ENCODE measurements around the gene NID2.

Gene NID2

GRCh38 chr14:51969852-51970540, 98.9 kb downstream of the NID2 start:
- TF ChIP-seq MAX (IDR thresholded peaks at IDR 0.05) (no peak), ZBTB7A (IDR thresholded peaks at IDR 0.05; ENCODE audit: low read depth) (no peak), RAD21 (IDR thresholded peaks at IDR 0.05; ENCODE audit: low read depth) (no peak), TEAD4 (IDR thresholded peaks at IDR 0.05) (no peak), TAF1 (IDR thresholded peaks at IDR 0.05; ENCODE audit: low read depth) (no peak), FOXM1 (IDR thresholded peaks at IDR 0.05; ENCODE audit: borderline replicate concordance, low read depth) (no peak), CREB1 (IDR thresholded peaks at IDR 0.05; ENCODE audit: low read depth) (no peak), EP300 (IDR thresholded peaks at IDR 0.05; ENCODE audit: borderline replicate concordance) (no peak), CEBPB (IDR thresholded peaks at IDR 0.05) (no peak), TCF12 (IDR thresholded peaks at IDR 0.05; ENCODE audit: low read depth) (no peak), REST (IDR thresholded peaks at IDR 0.05; ENCODE audit: low read depth) (no peak), USF1 (IDR thresholded peaks at IDR 0.05) (no peak), NFIC (IDR thresholded peaks at IDR 0.05) (no peak), EGR1 (IDR thresholded peaks at IDR 0.05) (no peak), YY1 (IDR thresholded peaks at IDR 0.05; ENCODE audit: low read depth) (no peak)

GRCh38 chr14:51967521-51967920, 101.3 kb downstream of the NID2 start:
- TF ChIP-seq TEAD4 (IDR thresholded peaks at IDR 0.05) (no peak), TCF12 (IDR thresholded peaks at IDR 0.05; ENCODE audit: low read depth) (no peak), TAF1 (IDR thresholded peaks at IDR 0.05; ENCODE audit: low read depth) (no peak), NFIC (IDR thresholded peaks at IDR 0.05) (no peak), YY1 (IDR thresholded peaks at IDR 0.05; ENCODE audit: low read depth) (no peak)

GRCh38 chr14:51963286-51963685, 105.6 kb downstream of the NID2 start:
- TF ChIP-seq ZBTB7A (IDR thresholded peaks at IDR 0.05; ENCODE audit: low read depth): no peak

- TF ChIP-seq FOXM1 (IDR thresholded peaks at IDR 0.05; ENCODE audit: borderline replicate concordance, low read depth) (no peak), EGR1 (IDR thresholded peaks at IDR 0.05) (no peak), MAX (IDR thresholded peaks at IDR 0.05) (no peak), TCF12 (IDR thresholded peaks at IDR 0.05; ENCODE audit: low read depth) (no peak), TEAD4 (IDR thresholded peaks at IDR 0.05) (no peak), REST (IDR thresholded peaks at IDR 0.05; ENCODE audit: low read depth) (no peak), NFIC (IDR thresholded peaks at IDR 0.05) (no peak), RAD21 (IDR thresholded peaks at IDR 0.05; ENCODE audit: low read depth) (no peak), CREB1 (IDR thresholded peaks at IDR 0.05; ENCODE audit: low read depth) (no peak), YY1 (IDR thresholded peaks at IDR 0.05; ENCODE audit: low read depth) (no peak), TAF1 (IDR thresholded peaks at IDR 0.05; ENCODE audit: low read depth) (no peak), EP300 (IDR thresholded peaks at IDR 0.05; ENCODE audit: borderline replicate concordance) (no peak), ZBTB7A (IDR thresholded peaks at IDR 0.05; ENCODE audit: low read depth) (no peak), CEBPB (IDR thresholded peaks at IDR 0.05) (no peak), USF1 (IDR thresholded peaks at IDR 0.05) (no peak)
Observed at GRCh38 chr14:51962711-51963110, 106.1 kb downstream of the NID2 start.

DNA sequence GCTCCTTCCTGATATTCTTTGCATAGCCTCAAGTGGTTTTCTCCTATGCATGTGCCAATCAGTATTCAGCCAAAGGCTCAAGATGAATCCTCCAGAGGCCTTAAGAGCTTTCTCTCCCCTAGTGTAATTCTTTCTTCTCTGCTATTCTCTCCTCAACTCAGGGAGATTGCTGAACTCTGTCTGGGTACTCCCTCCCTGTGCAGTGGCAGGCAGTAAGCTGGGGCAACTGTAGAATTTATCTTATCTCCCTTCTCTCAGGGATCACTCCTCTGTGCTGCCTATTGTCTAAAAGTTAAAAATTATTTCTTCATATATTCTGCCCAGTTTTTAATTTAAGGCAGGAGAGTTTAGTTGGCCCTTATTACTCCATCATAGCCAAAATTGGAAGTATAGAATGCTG, 108.0 kb downstream of the NID2 start:
- TF ChIP-seq TEAD4 (IDR thresholded peaks at IDR 0.05): no peak
- TF ChIP-seq USF1 (IDR thresholded peaks at IDR 0.05): no peak
- TF ChIP-seq TAF1 (IDR thresholded peaks at IDR 0.05; ENCODE audit: low read depth): no peak
- no peak for TF ChIP-seq YY1 (IDR thresholded peaks at IDR 0.05; ENCODE audit: low read depth)
- no peak for TF ChIP-seq MAX (IDR thresholded peaks at IDR 0.05)
- TF ChIP-seq REST (IDR thresholded peaks at IDR 0.05; ENCODE audit: low read depth): no peak
- no peak for TF ChIP-seq EP300 (IDR thresholded peaks at IDR 0.05; ENCODE audit: borderline replicate concordance)
- no peak for TF ChIP-seq CREB1 (IDR thresholded peaks at IDR 0.05; ENCODE audit: low read depth)
- TF ChIP-seq ZBTB7A (IDR thresholded peaks at IDR 0.05; ENCODE audit: low read depth): no peak
- TF ChIP-seq EGR1 (IDR thresholded peaks at IDR 0.05): no peak
- no peak for TF ChIP-seq NFIC (IDR thresholded peaks at IDR 0.05)
- TF ChIP-seq FOXM1 (IDR thresholded peaks at IDR 0.05; ENCODE audit: borderline replicate concordance, low read depth): no peak
- no peak for TF ChIP-seq CEBPB (IDR thresholded peaks at IDR 0.05)
- no peak for TF ChIP-seq RAD21 (IDR thresholded peaks at IDR 0.05; ENCODE audit: low read depth)
- TF ChIP-seq TCF12 (IDR thresholded peaks at IDR 0.05; ENCODE audit: low read depth): no peak

Data from Ishikawa (cell line).